B cell (primary cell): ENCODE data around the gene C14orf119.
"Not testable (repeated sequence)": the region's sequence is repeated elsewhere in the genome, so short reads cannot be mapped to it uniquely, and the experiment has no call there.

Experiments
- EZH2 ChIP-seq: IDR thresholded peaks from 2 replicates; pipeline ENCODE4 v1.6.1; 2012; ENCODE audit warnings: borderline replicate concordance, low read depth, mild to moderate bottlenecking, moderate library complexity, low read length; ENCODE audit not compliant: insufficient read depth, poor library complexity, severe bottlenecking
- TF ChIP-seq, protein P1 (sequence below): fragments of 200-600 bp; IDR thresholded peaks from one replicate; pipeline ENCODE4 v1.8.0; 2022; ENCODE audit warnings: antibody characterized with exemption, mild to moderate bottlenecking

DNA sequence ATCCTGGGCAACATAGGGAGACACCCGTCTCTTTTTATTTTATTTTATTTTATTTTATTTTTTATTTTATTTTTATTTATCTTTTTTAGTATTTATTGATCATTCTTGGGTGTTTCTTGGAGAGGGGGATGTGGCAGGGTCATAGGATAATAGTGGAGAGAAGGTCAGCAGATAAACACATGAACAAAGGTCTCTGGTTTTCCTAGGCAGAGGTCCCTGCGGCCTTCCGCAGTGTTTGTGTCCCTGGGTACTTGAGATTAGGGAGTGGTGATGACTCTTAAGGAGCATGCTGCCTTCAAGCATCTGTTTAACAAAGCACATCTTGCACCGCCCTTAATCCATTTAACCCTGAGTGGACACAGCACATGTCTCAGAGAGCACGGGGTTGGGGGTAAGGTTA is 12.3 kb downstream of the C14orf119 start:
- TF ChIP-seq, protein P1, sequence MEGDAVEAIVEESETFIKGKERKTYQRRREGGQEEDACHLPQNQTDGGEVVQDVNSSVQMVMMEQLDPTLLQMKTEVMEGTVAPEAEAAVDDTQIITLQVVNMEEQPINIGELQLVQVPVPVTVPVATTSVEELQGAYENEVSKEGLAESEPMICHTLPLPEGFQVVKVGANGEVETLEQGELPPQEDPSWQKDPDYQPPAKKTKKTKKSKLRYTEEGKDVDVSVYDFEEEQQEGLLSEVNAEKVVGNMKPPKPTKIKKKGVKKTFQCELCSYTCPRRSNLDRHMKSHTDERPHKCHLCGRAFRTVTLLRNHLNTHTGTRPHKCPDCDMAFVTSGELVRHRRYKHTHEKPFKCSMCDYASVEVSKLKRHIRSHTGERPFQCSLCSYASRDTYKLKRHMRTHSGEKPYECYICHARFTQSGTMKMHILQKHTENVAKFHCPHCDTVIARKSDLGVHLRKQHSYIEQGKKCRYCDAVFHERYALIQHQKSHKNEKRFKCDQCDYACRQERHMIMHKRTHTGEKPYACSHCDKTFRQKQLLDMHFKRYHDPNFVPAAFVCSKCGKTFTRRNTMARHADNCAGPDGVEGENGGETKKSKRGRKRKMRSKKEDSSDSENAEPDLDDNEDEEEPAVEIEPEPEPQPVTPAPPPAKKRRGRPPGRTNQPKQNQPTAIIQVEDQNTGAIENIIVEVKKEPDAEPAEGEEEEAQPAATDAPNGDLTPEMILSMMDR: not testable (repeated sequence)
- not testable (repeated sequence) for TF ChIP-seq EZH2
